Natural killer cell (primary cell): ENCODE data around the gene PARVA. TPM values are rescaled to one million over a fixed set of nuclear protein-coding genes. Genes with fewer than 3 reads are reported as not detected.

ENCODE experiments used
- ATAC-seq, 3 donors: fragments of 150-1000 bp in 2 of 3; fragments of 200-7000 bp in 1 of 3; cut with Tn5 transposase; 1 replicate in 1 of 3; 2 replicates in 2 of 3; pipeline ENCODE4 v1.10.0; 2021; ENCODE audit warnings: mild to moderate bottlenecking in 2 of 3, moderate library complexity in 2 of 3
- DNase-seq, 2 donors: peaks; one replicate each; pipeline versions ENCODE4 v3.0.0 to v3.0.0-alpha.2; 2013 to 2021; ENCODE audit warnings: mixed read lengths in 1 of 2
- H3K27ac ChIP-seq: one replicate; pipeline ENCODE4 v1.5.1; 2013; ENCODE audit warnings: mild to moderate bottlenecking, low read length
- H3K27me3 ChIP-seq: one replicate; pipeline ENCODE4 v1.6.1; 2013; ENCODE audit warnings: low read length; ENCODE audit not compliant: control insufficient read depth, insufficient read depth
- H3K36me3 ChIP-seq: one replicate; pipeline ENCODE4 v1.6.1; 2013; ENCODE audit warnings: low read length; ENCODE audit not compliant: control insufficient read depth, insufficient read depth
- H3K4me1 ChIP-seq: one replicate; pipeline ENCODE4 v1.6.1; 2013; ENCODE audit warnings: low read length; ENCODE audit not compliant: control insufficient read depth, insufficient read depth
- H3K4me3 ChIP-seq: one replicate; pipeline ENCODE4 v1.5.1; 2013; ENCODE audit warnings: low read length
- H3K9me3 ChIP-seq: one replicate; pipeline ENCODE4 v1.6.1; 2013; ENCODE audit warnings: low read length; ENCODE audit not compliant: control insufficient read depth, insufficient read depth
- H3K27ac Mint-ChIP-seq, 2 donors: one replicate each; pipeline ENCODE4 v1.8.0; 2022; ENCODE audit warnings: mild to moderate bottlenecking in 2 of 2, mixed read lengths in 2 of 2, moderate library complexity in 1 of 2
- H3K27me3 Mint-ChIP-seq, 2 donors: one replicate each; pipeline ENCODE4 v1.8.0; 2022; ENCODE audit warnings: low read depth in 2 of 2, mixed read lengths in 2 of 2
- H3K36me3 Mint-ChIP-seq: one replicate; pipeline ENCODE4 v1.8.0; 2022; ENCODE audit warnings: mixed read lengths
- H3K4me1 Mint-ChIP-seq, 2 donors: one replicate each; pipeline ENCODE4 v1.8.0; 2022; ENCODE audit warnings: mixed read lengths in 2 of 2
- H3K4me3 Mint-ChIP-seq: one replicate; pipeline ENCODE4 v1.8.0; 2022; ENCODE audit warnings: mild to moderate bottlenecking, moderate library complexity, mixed read lengths
- H3K9me3 Mint-ChIP-seq, 2 donors: one replicate each; pipeline ENCODE4 v1.8.0; 2022; ENCODE audit warnings: mixed read lengths in 2 of 2
- CTCF ChIP-seq: fragments of 200-600 bp; IDR thresholded peaks from one replicate; pipeline ENCODE4 v1.8.0; 2022; ENCODE audit warnings: antibody characterized with exemption
- WGBS: methylation state at CpG from one replicate; pipeline ENCODE4 v1.1.7; 2013; ENCODE audit warnings: missing lambda C conversion rate; ENCODE audit not compliant: insufficient coverage; 5-methylcytosine and 5-hydroxymethylcytosine counted together
- intact Hi-C: fragments of 100-400 bp; cut with micrococcal nuclease; formaldehyde crosslinking; loops from one replicate; pipeline ENCODE4 v1.14.2; 2022
- total RNA-seq, 4 donors: library from RNA; stranded (reverse); fragments of 120-200 nt in 1 of 4; gene quantifications; one replicate each; pipeline versions ENCODE4 v1.2.3 to v1.2.4, GENCODE V29; 2013 to 2022

PARVA gene
- total RNA-seq, 3 donors from 2014 or later (not counting 1 experiment from before 2014, with no cell fraction given) = 0.07 to 1.0 TPM; not detected in 1

- Histone ChIP-seq H3K9me3 (peaks cover 4% of the 10 kb centered on the region), H3K4me3 (no peak overlapping the region), H3K27ac (no peak overlapping the region), H3K36me3 (no peaks in the 10 kb centered on the region), H3K4me1 (no peaks in the 10 kb centered on the region), H3K27me3 (no peaks in the 10 kb centered on the region)
- H3K36me3 Mint-ChIP-seq = no peaks in the 10 kb centered on the region
- peaks cover under 1 to 2% of the 10 kb centered on the region in 2 donors for H3K9me3 Mint-ChIP-seq
- peaks cover 11 to 14% of the 10 kb centered on the region in 2 donors for H3K27me3 Mint-ChIP-seq
- WGBS = 96% methylated on average over 2 of the region's 3 CpGs
- ATAC-seq (no peak), DNase-seq (no peak)
- intact Hi-C loops = no loop called here
- TF ChIP-seq CTCF = no peak
- no peak overlapping the region for H3K4me3 Mint-ChIP-seq
- H3K4me1 Mint-ChIP-seq = no peaks in the 10 kb centered on the region
- no peak overlapping the region for H3K27ac Mint-ChIP-seq
Measured at GRCh38 chr11:12469451-12469850, 92.1 kb downstream of the PARVA start.

DNA sequence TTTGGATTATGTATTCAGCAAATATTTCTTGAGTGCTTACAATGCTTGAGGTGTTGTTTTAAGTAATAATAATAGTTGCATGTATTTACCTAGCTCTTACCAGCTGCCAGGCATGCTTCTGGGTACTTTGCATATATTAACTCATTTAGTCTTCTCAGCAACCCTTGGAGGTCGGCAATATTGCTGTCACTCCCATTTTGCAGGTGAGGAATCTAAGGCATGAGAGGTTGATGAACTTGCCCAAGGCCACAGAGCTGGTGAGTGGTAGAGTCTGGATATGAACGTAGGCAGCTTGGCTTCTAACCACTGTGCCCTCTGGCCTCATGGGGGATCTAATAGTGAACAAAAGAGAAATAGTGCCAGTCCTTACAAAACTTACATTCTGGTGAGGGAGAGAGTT is 92.9 kb downstream of the PARVA start:
- no peak overlapping the region for H3K27ac ChIP-seq
- no peaks in the 10 kb centered on the region for H3K4me1 ChIP-seq
- no peak for TF ChIP-seq CTCF
- H3K36me3 Mint-ChIP-seq = no peaks in the 10 kb centered on the region
- H3K36me3 ChIP-seq = no peaks in the 10 kb centered on the region
- no peak overlapping the region for H3K4me3 Mint-ChIP-seq
- no peaks in the 10 kb centered on the region for H3K4me1 Mint-ChIP-seq
- H3K27me3 Mint-ChIP-seq = peaks cover 13 to 14% of the 10 kb centered on the region in 2 donors
- H3K9me3 ChIP-seq = no peaks in the 10 kb centered on the region
- H3K4me3 ChIP-seq = no peak overlapping the region
- no peak for ATAC-seq
- no peak for DNase-seq
- H3K9me3 Mint-ChIP-seq = peaks cover 0 to 2% of the 10 kb centered on the region in 2 donors
- H3K27ac Mint-ChIP-seq = no peak overlapping the region
- WGBS = 70% methylated on average over 2 of the region's 2 CpGs
- no peaks in the 10 kb centered on the region for H3K27me3 ChIP-seq
- intact Hi-C loops = no loop called here

DNA sequence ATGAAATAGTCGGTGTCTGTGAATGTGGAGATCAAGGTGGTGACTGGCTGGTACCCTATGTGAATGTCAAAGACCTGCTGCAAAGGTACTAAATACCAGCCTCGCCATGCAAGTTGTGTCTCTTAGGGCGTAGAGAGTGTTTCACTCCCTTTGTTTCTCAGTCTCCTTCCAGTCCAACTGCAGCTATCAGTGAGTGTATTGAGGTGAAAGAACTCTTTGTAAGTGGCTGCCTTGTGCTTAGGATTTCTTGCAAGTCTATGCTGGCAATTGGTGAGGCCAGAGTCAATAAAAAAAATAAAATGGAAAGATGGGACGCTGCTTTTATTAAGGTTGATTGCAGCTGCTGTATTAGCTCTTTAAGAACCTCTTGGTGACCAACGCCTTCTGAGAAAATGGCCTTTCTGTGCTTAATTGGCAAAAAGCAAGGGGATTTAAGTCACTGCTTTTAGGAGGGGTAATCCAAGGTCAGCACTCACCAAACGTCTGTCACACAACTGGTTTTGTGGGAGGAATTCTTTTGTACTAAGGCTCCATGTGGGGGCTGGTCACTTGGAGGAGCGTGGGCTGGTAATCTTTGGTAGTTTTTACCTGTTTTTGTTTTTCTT is 95.1 kb downstream of the PARVA start:
- 86% methylated on average over 7 of the region's 7 CpGs for WGBS
- H3K4me3 ChIP-seq = no peak overlapping the region
- intact Hi-C loops = no loop called here
- H3K4me3 Mint-ChIP-seq = no peak overlapping the region
- no peak overlapping the region for H3K27ac Mint-ChIP-seq
- no peaks in the 10 kb centered on the region for H3K9me3 ChIP-seq
- DNase-seq (no peak), ATAC-seq (no peak)
- no peaks in the 10 kb centered on the region for H3K36me3 Mint-ChIP-seq
- H3K4me1 Mint-ChIP-seq = no peaks in the 10 kb centered on the region
- peaks cover 13 to 26% of the 10 kb centered on the region in 2 donors for H3K27me3 Mint-ChIP-seq
- no peaks in the 10 kb centered on the region for H3K9me3 Mint-ChIP-seq
- no peaks in the 10 kb centered on the region for H3K36me3 ChIP-seq
- H3K27me3 ChIP-seq = no peaks in the 10 kb centered on the region
- no peak for TF ChIP-seq CTCF
- H3K27ac ChIP-seq = no peak overlapping the region
- H3K4me1 ChIP-seq = no peaks in the 10 kb centered on the region

DNA sequence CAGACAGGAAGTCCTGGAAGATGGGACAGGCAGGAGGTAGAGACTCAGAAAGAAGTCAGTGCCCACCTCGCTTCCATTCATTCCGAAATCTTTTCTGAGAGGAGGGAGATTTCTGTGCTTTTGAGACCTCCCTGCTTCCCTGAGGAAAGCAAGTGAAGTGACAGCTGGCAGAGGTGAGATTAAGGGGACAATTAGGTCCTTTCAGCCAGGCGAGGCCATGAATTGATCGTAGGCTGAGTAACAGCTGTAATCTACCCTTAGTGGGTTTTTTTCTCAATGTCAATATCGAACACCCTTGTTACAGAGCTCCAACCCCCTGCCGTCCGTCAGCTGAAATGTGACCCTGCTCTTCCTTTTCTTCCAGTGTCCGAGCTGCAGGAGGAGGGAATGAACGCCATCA is 96.0 kb downstream of the PARVA start:
- H3K4me3 Mint-ChIP-seq = no peak overlapping the region
- intact Hi-C loops = no loop called here
- H3K36me3 ChIP-seq = no peaks in the 10 kb centered on the region
- H3K4me3 ChIP-seq = no peak overlapping the region
- H3K4me1 Mint-ChIP-seq = no peaks in the 10 kb centered on the region
- WGBS = 81% methylated on average over 9 of the region's 9 CpGs
- H3K27me3 Mint-ChIP-seq = peaks cover 9 to 23% of the 10 kb centered on the region in 2 donors
- ATAC-seq = no peak
- no peaks in the 10 kb centered on the region for H3K27me3 ChIP-seq
- H3K36me3 Mint-ChIP-seq = no peaks in the 10 kb centered on the region
- H3K27ac ChIP-seq = no peak overlapping the region
- H3K9me3 ChIP-seq = no peaks in the 10 kb centered on the region
- no peaks in the 10 kb centered on the region for H3K9me3 Mint-ChIP-seq
- TF ChIP-seq CTCF = no peak
- H3K27ac Mint-ChIP-seq = no peak overlapping the region
- DNase-seq = no peak
- no peaks in the 10 kb centered on the region for H3K4me1 ChIP-seq
